Subcutaneous abdominal adipose tissue (tissue), 5 donors: ENCODE measurements around the gene ZNF383.
"Not testable (repeated sequence)": the region's sequence is repeated elsewhere in the genome, so short reads cannot be mapped to it uniquely, and the experiment has no call there.

Experiments
- H3K27ac ChIP-seq: one replicate; pipeline ENCODE4 v1.7.0; 2013; ENCODE audit warnings: low read depth, mild to moderate bottlenecking, inconsistent platforms, low read length, moderate library complexity
- H3K27me3 ChIP-seq, 5 donors: one replicate each; pipeline ENCODE4 v1.7.0; 2013; ENCODE audit warnings: low read length in 5 of 5, inconsistent platforms in 1 of 5; ENCODE audit not compliant: control insufficient read depth in 5 of 5, insufficient read depth in 4 of 5
- H3K36me3 ChIP-seq, 5 donors: one replicate each; pipeline ENCODE4 v1.7.0; 2013; ENCODE audit warnings: low read length in 5 of 5; ENCODE audit not compliant: control insufficient read depth in 5 of 5, insufficient read depth in 5 of 5
- H3K4me1 ChIP-seq, 5 donors: one replicate each; pipeline ENCODE4 v1.7.0; 2013; ENCODE audit warnings: low read length in 5 of 5, mild to moderate bottlenecking in 3 of 5, moderate library complexity in 1 of 5; ENCODE audit not compliant: control insufficient read depth in 5 of 5, insufficient read depth in 5 of 5
- H3K4me3 ChIP-seq, 5 donors: one replicate each; pipeline ENCODE4 v1.7.0; 2013; ENCODE audit warnings: low read length in 5 of 5, low read depth in 1 of 5
- H3K9ac ChIP-seq, 5 donors: one replicate each; pipeline ENCODE4 v1.7.0; 2013; ENCODE audit warnings: low read length in 5 of 5, mild to moderate bottlenecking in 4 of 5, moderate library complexity in 3 of 5
- H3K9me3 ChIP-seq, 5 donors: one replicate each; pipeline ENCODE4 v1.7.0; 2013; ENCODE audit warnings: low read length in 5 of 5; ENCODE audit not compliant: control insufficient read depth in 5 of 5
- donor health status: healthy.
- donor health status: healthy.
- donor health status: healthy.
- donor health status: healthy.
- donor health status: healthy.

ZNF383 gene

DNA sequence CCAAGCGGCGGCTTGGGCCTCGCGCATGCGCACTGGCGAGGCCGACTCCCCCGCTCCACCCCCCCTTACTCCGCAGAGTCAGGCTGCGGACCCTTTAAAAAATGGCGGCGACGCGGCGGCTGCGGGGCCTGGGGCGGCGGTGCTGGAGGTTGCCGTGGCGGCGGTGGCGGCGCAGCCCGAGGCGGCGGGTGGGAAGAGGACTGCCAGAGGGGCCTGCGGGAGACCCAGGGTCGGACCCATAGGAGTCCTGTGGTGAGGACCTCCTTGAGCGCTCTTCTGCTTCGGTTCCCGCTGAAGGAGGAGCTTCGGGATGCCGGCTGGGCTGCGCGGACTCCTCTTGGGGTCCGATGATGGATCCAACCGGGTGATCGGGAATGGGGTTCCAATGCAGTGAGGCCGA lies 71.2 kb downstream of the ZNF383 start:
- H3K9me3 ChIP-seq, H3K4me3 ChIP-seq, H3K27me3 ChIP-seq, H3K4me1 ChIP-seq, H3K27ac ChIP-seq, H3K9ac ChIP-seq, H3K36me3 ChIP-seq: not testable (repeated sequence)

DNA sequence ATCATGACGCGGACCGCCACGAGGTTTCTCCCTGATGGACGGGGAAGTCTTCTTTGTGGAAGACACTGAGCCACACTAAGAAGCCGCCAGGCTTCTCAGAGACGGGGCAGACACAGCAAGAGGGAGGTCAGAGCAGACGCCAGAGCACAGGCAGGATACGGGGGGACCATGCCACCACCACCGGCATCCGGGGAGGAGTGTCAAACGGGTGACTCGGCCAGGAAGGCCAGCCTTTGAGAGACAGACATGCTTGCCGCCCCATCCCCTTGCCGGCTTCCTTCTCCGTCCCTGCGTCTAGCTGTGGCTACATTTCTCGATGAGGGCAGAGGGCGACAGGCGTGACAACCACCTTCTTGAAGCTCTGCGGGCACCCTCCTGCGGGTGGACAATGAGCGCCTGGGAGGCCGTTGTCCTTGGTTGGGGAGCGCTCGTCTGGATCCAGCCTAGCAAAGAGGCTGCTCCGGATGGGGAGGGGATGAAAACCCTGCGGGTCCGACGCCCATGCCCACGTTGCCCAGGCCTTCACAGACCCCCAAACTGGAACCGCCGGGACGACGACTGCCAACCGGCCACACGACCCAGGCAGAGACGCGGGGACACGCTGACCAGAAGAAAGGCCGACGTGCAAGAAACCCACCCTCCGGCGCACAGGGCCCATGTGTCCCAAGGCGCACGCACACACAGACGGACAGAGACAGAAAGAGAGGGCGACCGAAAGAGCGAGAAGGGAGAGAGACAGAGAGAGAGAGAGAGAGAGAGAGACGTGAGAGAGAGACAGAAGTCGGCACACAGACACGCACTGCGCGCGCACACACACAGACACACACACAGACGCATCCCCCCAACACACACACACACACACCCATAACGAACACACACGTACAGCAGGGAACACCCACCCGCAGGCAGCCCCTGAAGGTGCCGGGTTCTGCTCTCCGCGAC lies 75.3 kb downstream of the ZNF383 start:
- H3K9ac ChIP-seq, H3K36me3 ChIP-seq: not testable (repeated sequence)
- peak overlapping the region in 1 of 5 donors; percentile 31 for H3K4me3 ChIP-seq

DNA sequence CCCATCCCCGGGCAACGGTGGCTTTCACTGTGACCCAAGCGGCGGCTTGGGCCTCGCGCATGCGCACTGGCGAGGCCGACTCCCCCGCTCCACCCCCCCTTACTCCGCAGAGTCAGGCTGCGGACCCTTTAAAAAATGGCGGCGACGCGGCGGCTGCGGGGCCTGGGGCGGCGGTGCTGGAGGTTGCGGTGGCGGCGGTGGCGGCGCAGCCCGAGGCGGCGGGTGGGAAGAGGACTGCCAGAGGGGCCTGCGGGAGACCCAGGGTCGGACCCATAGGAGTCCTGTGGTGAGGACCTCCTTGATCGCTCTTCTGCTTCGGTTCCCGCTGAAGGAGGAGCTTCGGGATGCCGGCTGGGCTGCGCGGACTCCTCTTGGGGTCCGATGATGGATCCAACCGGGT lies 76.2 kb downstream of the ZNF383 start:
- not testable (repeated sequence) for H3K9ac ChIP-seq, H3K27me3 ChIP-seq, H3K27ac ChIP-seq, H3K36me3 ChIP-seq, H3K4me3 ChIP-seq, H3K9me3 ChIP-seq, H3K4me1 ChIP-seq

More for the DNA sequence above, 75.3 kb downstream of the ZNF383 start:
- not testable (repeated sequence) for H3K4me1 ChIP-seq, H3K27me3 ChIP-seq, H3K27ac ChIP-seq, H3K9me3 ChIP-seq
